ENCODE results near the gene CDK9. TPM values are rescaled to one million over a fixed set of nuclear protein-coding genes. Genes with fewer than 3 reads are reported as not detected.

The CDK9 gene
- 110 and 120 TPM in 2 replicates for total RNA-seq

GRCh38 chr9:127785933-127786772, at the start of gene CDK9:
CDK9 (plus strand) TSS chr9:127786034; CDS start chr9:127786149, 115 bp downstream.

DNA sequence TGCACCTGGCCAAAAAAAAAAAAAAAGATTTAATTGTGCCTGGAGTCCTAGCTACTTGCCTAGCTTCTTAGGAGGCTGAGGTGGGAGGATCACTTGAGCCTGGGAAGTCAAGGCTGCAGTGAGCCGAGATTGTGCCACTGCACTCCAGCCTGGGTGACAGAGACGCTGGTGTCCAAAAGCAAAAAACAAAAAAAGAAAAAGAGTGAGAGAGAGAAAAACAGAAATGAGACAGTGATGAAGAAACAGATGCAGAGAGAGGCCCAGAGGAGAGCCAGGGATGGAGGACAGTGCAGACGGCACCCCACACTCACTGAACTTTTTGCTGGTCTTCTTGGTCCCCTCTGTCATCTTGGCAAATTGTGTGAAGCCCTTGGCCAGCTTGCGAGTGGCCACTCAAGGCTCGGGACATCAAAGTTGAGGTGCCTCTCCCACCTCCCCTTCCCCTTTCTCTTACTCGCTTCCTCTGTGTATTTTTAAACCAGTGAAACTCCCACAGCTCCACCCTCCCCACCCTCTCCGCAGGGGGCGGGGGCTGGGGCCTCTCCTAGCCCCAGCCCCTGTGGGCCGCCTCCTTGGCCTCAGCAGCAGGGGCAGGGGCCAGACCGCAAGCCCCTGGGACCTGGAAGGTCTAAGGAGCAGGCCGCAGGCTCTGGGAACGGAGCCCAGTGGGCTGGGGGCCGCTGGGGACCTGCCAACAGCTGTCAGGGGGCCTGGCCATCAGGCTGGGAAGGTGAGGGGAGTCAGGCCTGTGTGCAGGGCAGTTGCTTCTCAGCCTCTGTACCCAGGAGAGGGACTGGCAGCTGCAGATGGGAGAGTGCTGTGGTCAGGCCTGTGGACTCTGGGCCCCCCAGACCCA, 7.3 kb upstream of the CDK9 start, which contains the start of gene SH2D3C:
TSS of gene SH2D3C (minus strand) at position 387 of the 856 bp plus-strand sequence. CDS start at position 348, 39 bp downstream.

DNA sequence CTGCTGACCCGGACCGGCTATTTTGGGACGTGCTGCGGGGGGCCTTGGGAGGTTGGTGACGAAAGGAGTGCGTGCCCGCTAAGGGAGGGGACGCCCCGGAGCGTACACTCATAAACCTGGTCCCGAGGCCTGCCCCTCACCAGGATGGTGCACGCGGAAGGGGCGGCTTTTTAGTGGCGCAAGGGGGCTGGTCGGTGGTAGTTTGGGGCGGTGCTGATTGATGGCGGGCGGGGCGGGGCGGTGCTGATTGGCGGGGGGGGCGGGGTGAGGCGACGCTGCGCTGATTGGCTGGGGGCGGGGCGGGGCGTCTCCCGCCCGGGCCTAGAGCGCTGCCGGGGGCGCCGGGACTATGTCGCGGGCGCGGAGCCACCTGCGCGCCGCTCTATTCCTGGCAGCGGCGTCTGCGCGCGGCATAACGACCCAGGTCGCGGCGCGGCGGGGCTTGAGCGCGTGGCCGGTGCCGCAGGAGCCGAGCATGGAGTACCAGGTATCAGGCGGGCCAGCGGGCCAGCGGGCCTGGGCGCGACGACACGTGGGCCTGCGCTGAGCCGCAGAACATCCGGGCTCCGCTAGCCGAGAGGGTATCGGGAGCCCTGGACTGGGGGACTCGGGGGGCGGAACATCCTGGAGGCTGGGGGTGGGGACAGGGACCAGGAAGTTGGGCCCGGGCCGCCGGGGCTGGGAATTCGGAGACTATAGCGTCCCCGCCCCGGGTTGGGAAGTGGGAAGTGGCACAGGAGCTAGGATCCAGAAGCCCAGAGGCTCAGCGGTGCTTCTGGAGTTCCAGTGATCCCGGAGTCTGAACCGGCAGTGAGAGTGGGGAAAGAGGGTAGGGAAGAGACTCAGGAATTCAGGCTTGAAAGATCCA, 17.0 kb downstream of the CDK9 start, which contains the start of gene FPGS:
TSS of gene FPGS (plus strand) at position 307 of the 868 bp plus-strand sequence. CDS start at position 350, 43 bp downstream.

Small RNAs within 50 kb of the gene (small RNA-seq; reads per million reads assigned to genes)
- not detected for gene RF00019

Other genes starting within 250 kb of the CDK9 start
- gene STXBP1, start 173.8 kb upstream of the CDK9 start, total RNA-seq = 13.4 and 35.3 TPM in 2 replicates
- gene CFAP157, start 79.0 kb upstream of the CDK9 start, total RNA-seq = not detected in 2 replicates
- gene PTRH1, start 70.4 kb upstream of the CDK9 start, total RNA-seq = 22.8 and 24.2 TPM in 2 replicates
- gene TTC16, start 70.0 kb upstream of the CDK9 start, total RNA-seq = not detected in 2 replicates
- gene TOR2A, start 50.7 kb upstream of the CDK9 start, total RNA-seq = 9.1 and 9.2 TPM in 2 replicates
- gene SH2D3C, start 7.4 kb upstream of the CDK9 start, total RNA-seq = 71.9 and 85.9 TPM in 2 replicates
- gene FPGS, start 16.8 kb downstream of the CDK9 start, total RNA-seq = 103 and 117 TPM in 2 replicates
- 209 and 301 TPM in 2 replicates for gene ENG, start 68.6 kb downstream of the CDK9 start, total RNA-seq
- 66.9 and 72.8 TPM in 2 replicates for gene AK1, start 91.6 kb downstream of the CDK9 start, total RNA-seq
- 46.1 and 53.2 TPM in 2 replicates for gene ST6GALNAC6, start 113.6 kb downstream of the CDK9 start, total RNA-seq
- 75.8 and 85.3 TPM in 2 replicates for gene ST6GALNAC4, start 131.0 kb downstream of the CDK9 start, total RNA-seq
- 0.29 and 0.65 TPM in 2 replicates for gene PIP5KL1, start 144.7 kb downstream of the CDK9 start, total RNA-seq
- 15.7 and 19.6 TPM in 2 replicates for gene DPM2, start 151.8 kb downstream of the CDK9 start, total RNA-seq
- 10.6 and 12.1 TPM in 2 replicates for gene EEIG1, start 195.0 kb downstream of the CDK9 start, total RNA-seq